Psoas muscle (tissue), 8 donors: ENCODE measurements around the gene TBC1D5. TPM values are rescaled to one million over a fixed set of nuclear protein-coding genes. Genes with fewer than 3 reads are reported as not detected.

Experiments
- ATAC-seq, 4 donors: fragments of 200-7000 bp; cut with Tn5 transposase; one replicate each; pipeline ENCODE4 v1.9.1; 2020; ENCODE audit warnings: moderate library complexity in 3 of 4, mild to moderate bottlenecking in 2 of 4
- DNase-seq, 2 donors: peaks; one replicate each; pipeline ENCODE4 v3.0.0-alpha.2; 2020
- H3K27ac ChIP-seq: fragments of 200-600 bp; one replicate; pipeline ENCODE4 v1.8.0; 2022
- H3K27me3 ChIP-seq, 3 donors: fragments of 200-600 bp in 1 of 3; one replicate each; pipeline versions ENCODE4 v1.6.1 to v1.8.0; 2013 to 2022; ENCODE audit warnings: low read length in 2 of 3, mild to moderate bottlenecking in 2 of 3, moderate library complexity in 1 of 3; ENCODE audit not compliant: insufficient read depth in 3 of 3
- H3K36me3 ChIP-seq, 2 donors: fragments of 200-600 bp in 1 of 2; one replicate each; pipeline versions ENCODE4 v1.6.1 to v1.8.0; 2013 to 2022; ENCODE audit warnings: low read depth in 1 of 2, mild to moderate bottlenecking in 1 of 2, moderate library complexity in 1 of 2; ENCODE audit not compliant: insufficient read depth in 1 of 2
- H3K4me1 ChIP-seq: fragments of 200-600 bp; one replicate; pipeline ENCODE4 v1.8.0; 2022
- H3K4me3 ChIP-seq: fragments of 200-600 bp; one replicate; pipeline ENCODE4 v1.8.0; 2022; ENCODE audit warnings: mild to moderate bottlenecking
- H3K9me3 ChIP-seq: fragments of 200-600 bp; one replicate; pipeline ENCODE4 v1.8.0; 2022
- WGBS, 3 donors: extraction: QIAGEN DNeasy Blood & Tissue Kit; methylation state at CpG; one replicate each; pipeline versions ENCODE4 v1.1.6 to v1.1.7; 2013; 5-methylcytosine and 5-hydroxymethylcytosine counted together
- intact Hi-C, 2 donors: fragments of 100-400 bp; cut with DNase I; formaldehyde crosslinking; loops; one replicate each; pipeline versions ENCODE4 v1.11.0 to v1.14.2; 2022
- polyA plus RNA-seq, 3 donors: library from polyadenylated mRNA; stranded (reverse); fragments of 200-250 nt; gene quantifications; one replicate each; pipeline ENCODE4 v1.2.3, GENCODE V29; 2013
- total RNA-seq, 4 donors: library from RNA; stranded (reverse); fragmentation: NEBNext Ultra II Directional in 2 of 4; extraction: Animal tissue kit (Norgen Biotek cat#: 25700) in 2 of 4; gene quantifications; one replicate each; pipeline versions ENCODE4 v1.2.1 to v1.2.4, GENCODE V29; 2021 to 2023
- TF ChIP-seq, protein P1 (sequence below): fragments of 200-600 bp; IDR thresholded peaks from one replicate; pipeline ENCODE4 v1.8.0; 2022; ENCODE audit warnings: antibody characterized with exemption
- donor health status: healthy with polysubstance abuse.
- donor health status: DM: no; HTN: no; CAD: no; lungs with moderate emphysema.
- donor health status: Bipolar disorder and iron deficiency.
- donor health status: healthy.
- donor health status: DM: yes; HTN: yes; CAD: no.
- donor health status: DM: no; HTN: no; CAD: no.
- donor health status: DM: no; HTN: no; CAD: no.
- donor health status: DM: yes; HTN: yes; CAD: no.

TBC1D5 gene
- total and polyA plus RNA-seq, 7 donors, result 4.3 to 20.4 (median 13.3) TPM

DNA sequence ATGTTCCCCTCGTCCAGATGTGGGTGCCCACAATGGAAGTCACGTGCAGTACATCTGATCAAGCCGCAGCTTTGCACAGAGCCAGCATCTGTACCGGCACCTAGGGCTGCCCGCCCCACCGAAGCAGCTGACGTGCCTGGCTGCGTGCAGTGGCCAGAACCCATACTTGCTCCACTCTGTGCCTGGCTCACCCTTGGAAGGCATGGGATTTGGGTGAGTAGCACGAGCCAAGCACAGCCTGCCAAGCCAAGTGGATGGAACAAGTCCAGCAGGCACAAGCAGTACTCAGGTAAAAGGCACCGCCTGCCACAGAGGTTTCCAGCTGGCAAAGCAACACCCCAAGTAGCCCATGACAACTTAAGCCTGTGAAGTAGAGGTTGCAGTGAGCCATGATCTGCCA is 261.3 kb downstream of the TBC1D5 start:
- ATAC-seq (peak; percentile 91 to 96 (median 93)), DNase-seq (peak; percentile 20 to 84)
- H3K27ac ChIP-seq, result no peak overlapping the region
- H3K36me3 ChIP-seq, result no peaks in the 10 kb centered on the region
- no peaks in the 10 kb centered on the region for H3K9me3 ChIP-seq
- H3K27me3 ChIP-seq, result no peaks in the 10 kb centered on the region
- TF ChIP-seq, protein P1, sequence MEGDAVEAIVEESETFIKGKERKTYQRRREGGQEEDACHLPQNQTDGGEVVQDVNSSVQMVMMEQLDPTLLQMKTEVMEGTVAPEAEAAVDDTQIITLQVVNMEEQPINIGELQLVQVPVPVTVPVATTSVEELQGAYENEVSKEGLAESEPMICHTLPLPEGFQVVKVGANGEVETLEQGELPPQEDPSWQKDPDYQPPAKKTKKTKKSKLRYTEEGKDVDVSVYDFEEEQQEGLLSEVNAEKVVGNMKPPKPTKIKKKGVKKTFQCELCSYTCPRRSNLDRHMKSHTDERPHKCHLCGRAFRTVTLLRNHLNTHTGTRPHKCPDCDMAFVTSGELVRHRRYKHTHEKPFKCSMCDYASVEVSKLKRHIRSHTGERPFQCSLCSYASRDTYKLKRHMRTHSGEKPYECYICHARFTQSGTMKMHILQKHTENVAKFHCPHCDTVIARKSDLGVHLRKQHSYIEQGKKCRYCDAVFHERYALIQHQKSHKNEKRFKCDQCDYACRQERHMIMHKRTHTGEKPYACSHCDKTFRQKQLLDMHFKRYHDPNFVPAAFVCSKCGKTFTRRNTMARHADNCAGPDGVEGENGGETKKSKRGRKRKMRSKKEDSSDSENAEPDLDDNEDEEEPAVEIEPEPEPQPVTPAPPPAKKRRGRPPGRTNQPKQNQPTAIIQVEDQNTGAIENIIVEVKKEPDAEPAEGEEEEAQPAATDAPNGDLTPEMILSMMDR, result no peak
- no peaks in the 10 kb centered on the region for H3K4me1 ChIP-seq
- intact Hi-C loops, result no loop called here
- WGBS, 3 donors, result 40 to 67% (median 42%) methylated on average over 10 of the region's 10 CpGs
- no peak overlapping the region for H3K4me3 ChIP-seq

DNA sequence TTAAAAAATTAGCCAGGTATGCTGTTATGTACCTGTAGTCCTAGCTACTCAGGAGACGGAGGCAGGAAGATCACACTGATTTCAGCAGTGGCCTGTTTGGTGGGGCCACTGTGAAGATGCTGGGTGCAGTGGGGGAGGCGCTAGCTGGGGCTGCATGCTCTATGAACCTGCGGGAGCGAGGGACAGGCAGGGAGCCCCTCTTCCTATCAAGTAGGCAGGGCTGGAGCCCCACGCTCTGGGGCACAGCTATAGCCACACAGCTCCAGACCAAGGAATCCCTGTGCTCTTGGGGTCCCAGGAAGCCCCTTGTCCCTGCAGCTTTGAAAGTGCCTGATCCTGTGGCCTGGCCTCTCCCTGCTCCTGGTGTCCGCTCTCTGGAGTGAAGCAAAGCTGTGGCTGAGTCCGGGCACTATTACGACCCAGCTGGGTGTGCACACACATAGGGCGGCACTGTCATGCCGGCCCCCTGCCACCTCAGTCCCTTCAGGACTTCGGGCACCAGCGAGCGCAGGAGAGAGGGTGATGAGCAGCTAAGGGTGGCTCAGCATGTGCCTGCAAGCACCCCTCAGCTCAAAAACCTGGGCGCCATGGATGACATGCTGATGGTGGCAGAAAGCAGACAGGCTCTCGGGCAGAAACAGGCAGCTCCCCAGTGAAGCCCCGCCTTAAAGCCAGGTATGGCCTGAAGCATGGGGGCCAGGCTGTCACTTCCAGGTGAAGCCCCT is 262.6 kb downstream of the TBC1D5 start:
- Histone ChIP-seq H3K4me3 (no peak overlapping the region), H3K27me3 (no peaks in the 10 kb centered on the region), H3K9me3 (no peaks in the 10 kb centered on the region), H3K27ac (no peak overlapping the region), H3K4me1 (no peaks in the 10 kb centered on the region), H3K36me3 (no peaks in the 10 kb centered on the region)
- ATAC-seq, result no peak
- peak in 1 of 2 donors; percentile 32 for DNase-seq
- 99 to 100% (median 99%) methylated on average over 16 of the region's 16 CpGs for WGBS, 3 donors
- TF ChIP-seq, protein P1, result no peak
- intact Hi-C loops, result no loop called here

DNA sequence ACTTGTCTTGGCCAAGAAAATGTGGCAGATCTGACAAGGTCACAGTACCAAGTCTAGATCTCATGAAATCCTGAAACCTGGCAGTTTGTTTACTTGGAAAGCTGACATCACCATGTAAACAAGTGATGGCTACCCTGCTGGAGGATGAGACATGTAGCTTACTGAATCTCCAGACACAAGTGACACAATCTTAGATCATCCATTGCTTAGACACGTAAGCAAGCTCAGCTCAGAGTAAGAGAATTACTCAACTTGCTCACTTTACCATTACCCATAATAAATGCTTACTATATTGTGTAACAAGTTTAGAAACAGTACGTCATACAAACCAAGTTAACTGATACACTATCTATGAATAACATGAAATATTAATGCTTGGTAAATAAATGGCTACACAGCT is 263.8 kb downstream of the TBC1D5 start:
- intact Hi-C loops, result no loop called here
- WGBS, 3 donors, result 37 to 59% (median 41%) methylated on average over 2 of the region's 2 CpGs

DNA sequence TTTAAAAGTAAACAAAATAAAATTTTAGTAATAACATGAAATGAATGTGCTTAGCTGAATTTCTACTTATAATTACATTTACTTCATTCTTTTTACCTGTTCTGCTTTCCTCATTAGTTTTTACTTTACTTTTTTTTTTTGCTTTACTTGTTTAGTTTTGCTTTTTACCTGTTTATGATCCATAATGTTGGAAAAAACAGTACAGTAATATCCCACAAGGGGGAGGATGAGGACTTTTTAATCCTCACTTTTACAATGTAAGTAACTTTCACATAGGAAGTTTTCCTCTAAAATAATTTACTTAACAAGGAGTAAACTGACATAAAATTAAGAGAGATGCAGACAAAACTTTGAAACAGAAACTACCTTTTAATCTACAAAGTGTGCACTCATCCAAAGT is 268.7 kb downstream of the TBC1D5 start:
- peaks cover 8% of the 10 kb centered on the region for H3K4me1 ChIP-seq

More for the DNA sequence above, 263.8 kb downstream of the TBC1D5 start:
- H3K9me3 ChIP-seq, result no peaks in the 10 kb centered on the region
- no peak for DNase-seq
- no peaks in the 10 kb centered on the region for H3K27me3 ChIP-seq
- H3K27ac ChIP-seq, result no peak overlapping the region
- H3K4me3 ChIP-seq, result no peak overlapping the region
- TF ChIP-seq, protein P1, result no peak
- no peaks in the 10 kb centered on the region for H3K36me3 ChIP-seq
- peak in 1 of 4 donors; percentile 43 for ATAC-seq
- no peaks in the 10 kb centered on the region for H3K4me1 ChIP-seq

More for the DNA sequence above, 268.7 kb downstream of the TBC1D5 start:
- intact Hi-C loops, result no loop called here
- Histone ChIP-seq H3K4me3 (no peak overlapping the region), H3K9me3 (no peaks in the 10 kb centered on the region), H3K36me3 (no peaks in the 10 kb centered on the region), H3K27ac (no peak overlapping the region), H3K27me3 (no peaks in the 10 kb centered on the region)
- no peak for ATAC-seq
- TF ChIP-seq, protein P1, result no peak
- DNase-seq, result no peak
